HS-5 (cell line): ENCODE results near the gene ADM2.
"Not testable (repeated sequence)": the region's sequence is repeated elsewhere in the genome, so short reads cannot be mapped to it uniquely, and the experiment has no call there.

Experiments used
- DNase-seq: peaks from one replicate; pipeline ENCODE4 v3.0.0-alpha.2; 2012; ENCODE audit warnings: low read depth

Gene ADM2

DNA sequence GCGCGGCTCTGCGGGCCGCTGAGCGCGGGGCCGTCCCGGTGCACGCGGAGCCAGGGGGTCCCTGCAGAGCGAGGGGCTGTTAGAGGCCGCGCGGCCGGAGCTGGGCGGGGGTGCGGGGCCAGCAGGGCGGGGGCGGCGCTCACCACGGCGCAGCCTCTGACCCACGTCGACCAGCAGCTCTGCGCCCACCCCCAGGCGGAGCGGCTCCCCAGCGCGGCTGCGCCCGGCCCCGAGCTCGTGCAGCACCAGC lies 44.4 kb downstream of the ADM2 start:
- DNase-seq, result no peak

DNA sequence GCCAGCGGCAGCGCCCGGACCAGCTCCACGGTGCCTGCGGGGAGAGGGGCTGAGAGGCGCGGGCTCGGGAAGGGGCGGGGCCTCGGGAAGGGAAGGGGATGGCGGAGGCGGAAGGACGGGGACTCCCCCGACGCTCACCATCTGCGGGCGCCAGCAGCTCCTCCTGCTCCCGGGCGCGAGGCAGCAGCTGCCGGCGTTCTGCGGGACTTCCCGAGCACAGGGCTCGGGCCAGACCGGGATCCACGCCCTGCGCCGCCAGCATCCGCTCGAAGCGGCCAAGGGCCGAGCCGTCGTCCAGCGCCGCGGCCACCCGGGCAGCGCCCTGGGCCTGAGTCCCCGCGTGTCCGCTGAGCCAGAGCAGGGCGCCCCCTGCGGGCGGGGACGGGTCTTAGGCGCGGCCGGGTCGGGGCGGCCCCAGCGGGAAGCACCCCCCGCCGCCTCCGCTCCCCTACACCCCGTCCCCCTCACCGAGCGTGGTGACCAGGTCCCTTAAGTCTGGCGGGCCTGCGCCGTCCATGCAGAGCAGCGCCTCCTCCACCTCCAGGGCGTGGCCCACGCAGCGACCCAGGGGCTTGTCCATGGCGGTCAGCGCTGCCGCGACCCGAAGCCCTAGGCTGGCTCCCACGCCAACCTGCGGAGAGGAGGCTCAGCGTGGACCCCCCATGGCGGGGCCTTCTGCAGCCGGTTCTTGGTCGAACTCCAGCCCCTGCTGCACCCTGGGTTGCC lies 44.9 kb downstream of the ADM2 start:
- DNase-seq, result no peak

GRCh38 chr22:50526834-50527801 lies 45.8 kb downstream of the ADM2 start:
- no peak for DNase-seq

DNA sequence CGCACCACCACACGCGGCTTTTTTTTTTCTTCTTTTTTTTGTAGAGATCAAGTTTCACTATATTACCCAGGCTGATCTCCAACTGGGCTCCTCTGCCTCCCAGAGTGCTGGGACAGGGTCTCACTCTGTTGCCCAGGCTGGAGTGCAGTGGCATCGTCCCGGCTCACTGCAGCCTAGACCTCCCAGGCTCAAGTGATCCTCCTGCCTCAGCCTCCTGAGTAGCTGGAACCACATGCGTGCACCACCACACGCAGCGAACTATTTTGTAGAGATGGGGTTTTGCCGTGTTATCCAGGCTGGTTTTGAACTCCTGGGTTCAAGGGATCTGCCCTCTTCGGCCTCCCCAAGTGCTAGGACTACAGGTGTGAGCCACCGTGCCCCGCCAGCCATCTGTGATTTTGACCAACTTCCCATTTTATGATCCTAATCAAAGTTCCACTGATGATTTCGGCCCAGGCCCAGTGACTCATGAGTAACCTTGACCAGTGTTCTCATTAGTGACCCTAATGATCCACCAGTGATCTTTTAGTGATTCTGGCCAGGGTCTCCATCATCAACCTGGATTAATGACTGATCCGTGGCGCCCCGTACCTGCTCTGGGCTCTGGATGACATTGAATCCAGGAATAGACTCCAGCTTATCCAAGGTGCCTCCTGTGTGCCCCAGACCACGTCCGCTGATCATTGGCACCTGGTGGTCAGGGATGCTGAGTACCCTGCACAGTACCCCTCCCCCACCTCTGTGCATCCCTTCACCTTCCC lies 46.8 kb downstream of the ADM2 start:
- no peak for DNase-seq

GRCh38 chr22:50528682-50529415 lies 47.5 kb downstream of the ADM2 start:
- DNase-seq, result no peak

- no peak for DNase-seq
Measured at GRCh38 chr22:50529416-50529896, 48.1 kb downstream of the ADM2 start.

DNA sequence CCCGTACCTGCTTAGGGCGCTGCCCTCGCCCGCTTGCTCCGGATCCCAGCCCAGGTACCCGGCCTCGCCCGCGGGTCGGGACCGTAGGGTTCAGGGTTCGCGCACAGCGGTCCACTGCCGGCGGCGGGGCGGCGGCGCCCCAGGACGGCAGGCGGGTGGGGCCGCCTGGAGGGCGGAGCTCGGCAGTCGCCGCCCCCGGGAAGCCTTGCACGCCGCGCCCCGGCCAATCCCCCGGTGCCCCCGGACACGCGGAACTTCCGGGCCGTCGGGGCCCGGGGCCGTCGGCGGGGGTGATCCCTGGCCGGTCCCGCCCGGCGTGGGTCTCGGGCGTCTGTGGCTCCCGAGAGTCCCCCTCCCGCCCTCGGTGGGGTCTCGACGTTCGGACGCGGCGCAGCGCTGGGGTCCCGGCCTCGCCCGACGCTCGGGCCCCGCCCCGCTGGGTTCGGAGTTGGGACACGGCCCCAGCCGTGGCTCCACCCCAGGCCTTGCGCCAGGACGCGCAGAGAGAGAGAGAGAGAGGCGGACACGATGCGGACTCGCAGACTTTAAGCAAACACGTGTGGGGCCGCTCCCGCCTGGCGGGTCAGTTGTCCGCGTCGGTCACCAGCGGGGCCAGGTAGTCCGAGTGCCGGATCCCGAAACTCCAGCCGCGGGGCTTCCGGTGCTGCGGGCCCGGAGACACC lies 48.7 kb downstream of the ADM2 start, which contains the start of gene TYMP:
TYMP (minus strand) TSS at position 116 of the 683 bp plus-strand sequence. CDS start 303 bp downstream, outside the sequence.
- DNase-seq, result no peak

DNA sequence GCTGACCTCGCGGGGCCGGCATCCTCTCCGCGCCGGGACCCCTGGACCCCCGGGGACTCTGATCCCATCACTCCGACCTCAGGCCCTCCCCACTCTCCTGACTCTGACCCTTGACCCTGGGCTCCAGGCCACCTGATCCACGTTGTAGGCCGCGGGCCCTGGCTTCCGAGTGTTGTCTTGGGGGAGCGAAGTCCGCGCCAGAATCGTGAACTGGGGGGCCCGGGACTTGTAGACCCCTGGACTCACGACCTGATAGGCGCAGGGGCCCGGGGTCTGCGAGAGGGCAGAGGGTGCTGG lies 49.2 kb downstream of the ADM2 start:
- DNase-seq, result no peak

- DNase-seq, result no peak
Measured at GRCh38 chr22:50530877-50531545, 49.7 kb downstream of the ADM2 start.

- DNase-seq, result no peak
Measured at GRCh38 chr22:50531546-50531961, 50.2 kb downstream of the ADM2 start.

GRCh38 chr22:50531962-50532674 lies 50.8 kb downstream of the ADM2 start:
- DNase-seq, result no peak

GRCh38 chr22:50532824-50533796 lies 51.8 kb downstream of the ADM2 start:
- no peak for DNase-seq

GRCh38 chr22:50533856-50534711 lies 52.7 kb downstream of the ADM2 start:
- not testable (repeated sequence) for DNase-seq

DNA sequence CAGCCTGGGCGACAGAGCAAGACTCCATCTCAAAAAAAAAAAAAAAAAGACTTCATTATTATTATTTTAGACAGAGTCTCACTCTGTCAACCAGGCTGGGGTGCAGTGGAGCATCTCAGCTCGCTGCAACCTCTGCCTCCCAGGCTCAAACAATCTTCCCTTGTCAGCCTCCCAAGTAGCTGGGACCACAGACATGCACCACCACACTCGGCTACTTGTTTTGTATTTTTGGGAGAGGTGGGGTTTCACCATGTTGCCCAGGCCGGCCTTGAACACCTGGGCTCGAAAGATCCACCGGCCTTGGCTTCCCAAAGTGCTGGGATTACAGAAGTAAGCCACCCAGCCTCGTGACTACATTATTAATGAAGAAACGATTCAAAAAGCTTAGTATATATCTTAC lies 53.8 kb downstream of the ADM2 start:
- no peak for DNase-seq
